Activated CD8-positive, alpha-beta memory T cell treated with anti-CD3 and anti-CD28 coated beads for 48 hours (primary cell): ENCODE measurements around the gene PYGB.

ENCODE experiments used
- DNase-seq, 3 experiments: peaks; one replicate each; pipeline ENCODE4 v3.0.0-alpha.2; 2020; ENCODE audit warnings: low read depth in 2 of 3, low spot score in 2 of 3

PYGB gene

DNA sequence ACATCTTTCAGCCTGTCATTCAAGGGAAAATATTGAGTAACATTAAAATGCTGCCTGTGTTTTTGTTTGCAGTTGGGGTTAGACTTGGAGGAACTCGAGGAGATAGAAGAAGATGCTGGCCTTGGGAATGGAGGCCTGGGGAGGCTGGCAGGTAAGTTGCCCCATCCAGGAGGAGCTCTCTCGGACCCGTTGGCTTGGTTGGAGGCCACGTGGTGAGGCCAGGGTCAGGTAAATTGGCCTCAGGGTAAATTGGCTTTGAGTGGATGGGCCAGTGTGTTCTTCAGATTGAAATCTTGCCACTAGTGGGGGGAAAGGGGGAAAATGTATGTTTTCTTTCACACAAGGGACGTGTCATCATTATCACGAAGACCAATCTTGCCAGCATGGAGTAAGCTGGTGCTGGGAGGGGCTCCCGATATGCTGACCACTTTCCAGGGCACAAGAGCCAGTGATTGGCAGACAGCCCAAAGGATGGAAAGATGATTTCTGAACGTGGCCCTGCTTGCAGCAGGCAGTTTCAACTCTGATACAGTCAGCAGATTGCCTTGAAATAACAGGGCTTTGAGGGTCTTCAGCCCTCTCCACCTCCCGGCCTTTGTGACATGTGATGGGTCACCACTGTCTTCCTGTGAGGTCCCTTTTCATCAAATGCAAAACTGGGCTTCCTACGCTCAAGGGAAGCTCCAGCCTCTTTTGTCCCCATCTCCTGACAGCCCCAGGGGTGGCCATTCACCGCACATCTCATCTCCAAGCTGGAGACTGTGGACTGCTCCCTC lies 21.4 kb downstream of the PYGB start:
- DNase-seq = no peak

DNA sequence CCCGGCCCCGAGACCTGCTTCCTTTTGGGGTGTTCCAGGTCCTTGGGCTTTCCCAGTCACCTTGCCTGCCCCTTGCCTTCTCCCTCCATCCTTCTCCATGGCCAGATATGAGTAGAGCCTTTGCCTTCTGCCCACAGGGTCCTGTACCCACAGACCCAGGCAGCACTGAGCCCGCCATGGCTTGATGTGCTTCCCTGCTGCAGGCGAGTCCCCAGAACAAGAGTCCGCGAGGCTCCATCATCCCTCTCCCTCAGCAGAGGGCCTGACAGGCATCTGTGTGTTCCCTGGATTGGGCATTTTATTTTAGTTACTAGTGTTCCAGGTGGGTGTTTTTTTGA lies 21.9 kb downstream of the PYGB start:
- no peak for DNase-seq

DNA sequence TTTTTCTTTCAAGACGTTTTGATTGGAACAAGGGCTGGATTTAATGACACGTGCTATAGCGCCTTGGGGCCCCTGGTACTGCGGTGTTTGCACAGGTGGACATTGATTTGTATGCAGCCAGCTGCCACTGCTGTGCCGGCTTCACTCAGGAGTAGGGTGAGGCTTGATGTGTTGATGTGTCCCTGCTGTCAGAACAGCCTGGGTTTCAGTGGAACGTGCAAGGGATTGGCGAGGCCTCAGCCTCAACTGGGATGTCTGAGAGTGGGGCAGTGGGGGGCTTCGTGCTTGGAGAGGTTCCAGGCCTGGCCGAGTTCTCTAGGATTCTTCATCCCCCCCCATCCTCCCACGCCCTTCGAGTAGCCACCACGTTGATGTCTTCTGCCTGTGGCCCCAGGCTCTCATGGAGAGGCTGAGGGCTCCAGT lies 23.0 kb downstream of the PYGB start:
- no peak for DNase-seq

DNA sequence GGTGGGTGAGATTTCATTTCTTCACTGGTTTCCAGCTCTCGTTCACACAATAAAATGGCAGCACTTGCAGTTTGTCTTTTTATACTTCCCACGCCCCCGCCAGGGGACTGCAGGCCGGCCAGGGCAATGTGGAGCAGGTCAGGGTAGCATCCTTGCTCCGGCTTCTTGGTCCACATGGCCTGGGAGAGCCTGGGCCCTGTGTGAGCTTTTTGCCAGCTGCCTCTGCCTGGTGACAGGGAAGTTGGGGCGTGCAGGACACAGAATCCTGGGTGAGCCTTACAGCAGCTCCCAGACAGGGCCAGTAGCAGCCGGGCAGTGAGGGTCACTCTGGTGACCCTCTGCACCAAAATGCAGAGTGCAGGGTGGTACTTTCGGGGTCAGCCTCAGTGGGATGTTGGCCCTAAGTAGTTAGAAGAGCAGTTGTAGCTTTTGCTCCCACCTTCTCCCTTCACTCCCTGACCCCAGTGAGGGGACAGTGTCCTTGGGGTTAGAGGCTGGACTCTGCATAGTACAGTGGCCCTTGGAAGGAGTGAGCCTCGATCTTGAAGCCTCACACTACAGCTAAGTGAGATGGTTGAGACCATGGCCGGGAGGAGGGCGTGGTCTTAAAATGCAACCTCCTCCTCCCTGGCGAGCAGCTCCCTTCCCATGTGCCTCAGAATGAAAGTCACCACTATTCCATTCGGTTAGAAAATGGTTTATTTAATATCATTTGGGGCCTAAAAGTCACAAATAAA lies 23.8 kb downstream of the PYGB start:
- no peak for DNase-seq

DNA sequence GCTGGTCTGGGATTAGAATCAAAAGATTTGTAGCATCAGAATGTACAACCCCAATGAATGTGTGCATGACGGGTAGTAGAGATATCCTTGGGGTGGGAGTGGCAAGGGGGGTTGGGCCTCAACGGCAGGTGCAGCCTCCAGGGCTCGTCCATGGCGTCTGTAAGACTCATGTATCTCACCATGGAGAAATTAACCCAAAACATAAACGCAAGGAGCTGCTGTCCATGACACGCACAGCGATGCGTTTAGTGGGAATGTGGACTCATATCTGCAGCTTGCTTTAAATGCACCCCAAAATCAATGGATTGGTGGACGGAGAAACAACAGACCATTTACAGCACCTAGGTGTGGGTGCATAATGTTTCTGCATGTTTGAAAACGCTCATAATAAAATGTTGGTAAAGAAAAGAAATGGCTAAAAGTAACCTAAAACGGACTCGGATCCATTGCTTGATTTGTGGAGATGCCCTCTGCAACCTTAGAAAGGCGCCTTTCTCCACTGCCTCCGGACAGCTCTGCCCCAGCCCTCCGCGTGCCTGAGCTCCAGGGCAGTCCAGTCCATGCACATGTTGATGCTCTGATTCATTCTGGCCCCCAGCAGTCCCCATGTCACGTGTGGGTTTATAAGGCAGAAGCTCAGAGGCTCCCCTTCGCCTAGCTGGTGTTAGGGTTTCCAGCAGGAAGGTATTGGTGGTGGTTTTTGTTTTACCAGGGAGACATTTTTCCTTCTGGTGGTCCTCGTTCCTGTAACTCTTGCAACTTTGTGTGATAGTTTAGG lies 24.5 kb downstream of the PYGB start:
- no peak for DNase-seq

DNA sequence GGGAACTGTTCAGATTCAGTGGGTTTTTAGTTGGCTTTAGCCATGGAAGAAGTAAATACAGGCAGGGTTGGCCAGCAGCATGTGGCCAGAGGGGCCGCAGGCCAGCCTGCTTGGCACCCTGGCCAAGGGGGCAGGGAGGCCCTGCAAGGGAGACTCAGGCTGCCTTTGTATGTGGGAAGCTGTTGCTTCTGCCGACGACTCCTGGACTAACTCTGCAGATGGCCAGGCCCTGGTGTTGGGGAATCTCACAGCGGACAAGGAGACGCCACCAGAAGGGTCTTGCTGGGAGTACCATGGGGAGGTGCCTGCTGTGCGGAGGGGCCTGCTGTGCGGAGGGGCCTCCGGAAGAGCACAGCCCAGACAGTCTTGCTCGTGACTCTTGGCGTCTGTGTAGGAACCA lies 25.2 kb downstream of the PYGB start:
- no peak for DNase-seq

DNA sequence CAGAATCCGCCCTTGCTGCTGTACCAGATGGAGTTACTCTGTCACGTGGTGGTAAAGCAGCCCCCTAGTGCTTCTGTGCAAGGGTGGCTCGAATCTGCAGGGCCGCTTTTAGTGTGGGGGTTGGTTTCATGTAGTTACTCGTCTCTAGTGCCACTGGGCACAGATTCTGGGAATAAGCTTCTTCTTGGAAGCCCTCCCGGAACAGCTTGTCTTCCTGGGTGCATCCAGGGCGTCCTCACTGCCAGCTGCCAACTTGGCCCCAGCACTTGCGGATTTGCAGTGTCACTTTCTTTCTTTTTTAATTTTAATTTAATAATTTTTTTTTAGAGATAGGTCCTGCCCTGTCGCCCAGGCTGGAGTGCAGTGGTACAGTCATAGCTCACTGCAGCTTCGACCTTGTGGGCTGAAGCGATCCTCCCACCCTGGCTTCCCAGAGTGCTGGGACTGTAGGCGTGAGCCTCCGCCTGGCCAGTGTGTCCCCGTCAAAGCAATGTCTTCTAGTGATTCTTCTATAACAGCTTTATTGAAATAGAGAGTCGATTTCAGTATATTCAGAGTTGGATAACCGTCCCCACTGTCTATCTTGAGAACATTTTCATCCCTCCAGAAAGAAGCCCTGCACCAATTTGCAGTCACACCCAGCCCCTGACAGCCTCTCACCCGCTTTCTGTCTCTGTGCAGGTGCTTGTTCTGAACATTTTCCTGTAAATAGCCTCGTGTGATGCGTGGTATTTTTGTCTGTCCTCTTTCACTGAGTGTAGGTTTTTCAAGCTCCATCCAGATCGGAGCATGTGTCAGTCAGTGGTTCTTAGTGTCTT lies 25.9 kb downstream of the PYGB start:
- no peak for DNase-seq

DNA sequence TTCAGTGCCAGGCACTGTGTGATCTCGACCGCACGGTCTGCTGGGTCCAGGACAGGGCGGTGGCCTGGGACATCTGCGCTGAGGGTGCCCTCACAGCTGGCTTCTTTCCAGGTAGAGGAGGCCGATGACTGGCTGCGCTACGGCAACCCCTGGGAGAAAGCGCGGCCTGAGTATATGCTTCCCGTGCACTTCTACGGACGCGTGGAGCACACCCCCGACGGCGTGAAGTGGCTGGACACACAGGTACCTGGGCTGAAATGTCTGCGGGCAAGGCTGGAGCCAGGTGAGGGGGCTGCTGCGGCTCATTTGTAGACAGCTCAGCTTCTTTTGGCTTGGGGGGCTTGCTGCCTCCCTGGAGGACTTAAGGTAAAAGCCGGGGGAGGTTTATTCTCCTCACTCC lies 26.6 kb downstream of the PYGB start:
- DNase-seq = no peak

DNA sequence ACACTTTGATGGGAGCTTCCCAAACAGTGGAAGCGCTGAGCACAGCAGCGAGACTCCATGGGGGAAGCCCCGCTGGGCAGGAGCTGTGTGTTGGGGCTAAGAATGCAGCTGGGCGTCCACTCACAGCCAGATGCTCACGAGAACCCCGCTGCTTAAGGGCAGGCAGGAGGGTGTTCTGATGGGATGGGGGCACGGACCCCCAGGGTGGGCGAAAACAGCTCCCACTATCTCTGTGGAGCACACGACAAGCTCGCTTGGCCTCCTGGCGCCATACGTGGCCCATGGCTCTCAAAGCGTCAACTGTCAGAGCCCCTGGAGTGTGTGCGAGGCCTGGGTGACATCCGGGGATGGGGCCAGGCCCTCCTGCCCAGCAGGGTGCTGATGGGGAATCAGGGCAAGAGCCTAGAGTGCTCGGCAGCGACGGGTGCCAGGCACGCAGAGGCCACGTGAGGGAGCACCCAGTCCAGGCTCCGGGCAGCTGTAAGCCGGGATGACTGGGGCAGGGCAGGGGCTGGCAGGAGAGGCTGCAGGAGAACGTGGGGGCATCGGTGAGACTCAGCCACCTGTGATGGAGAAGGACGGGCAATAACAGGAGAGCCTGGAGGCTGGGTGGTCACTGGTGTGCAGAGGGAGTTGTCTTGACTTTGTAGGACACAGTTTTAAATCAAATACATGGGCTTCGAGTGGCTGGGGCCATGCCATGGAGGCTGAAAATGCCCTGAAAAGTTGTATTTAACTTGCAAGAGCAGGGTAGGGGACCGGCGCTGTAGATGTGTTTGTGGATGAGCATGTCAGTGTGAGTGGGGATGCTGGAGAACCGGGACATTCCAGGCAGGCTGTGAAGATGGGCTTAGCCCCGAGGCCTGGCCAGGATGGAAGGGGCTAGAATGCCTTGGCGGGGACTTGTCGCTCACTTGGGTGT lies 27.3 kb downstream of the PYGB start:
- DNase-seq = no peak

DNA sequence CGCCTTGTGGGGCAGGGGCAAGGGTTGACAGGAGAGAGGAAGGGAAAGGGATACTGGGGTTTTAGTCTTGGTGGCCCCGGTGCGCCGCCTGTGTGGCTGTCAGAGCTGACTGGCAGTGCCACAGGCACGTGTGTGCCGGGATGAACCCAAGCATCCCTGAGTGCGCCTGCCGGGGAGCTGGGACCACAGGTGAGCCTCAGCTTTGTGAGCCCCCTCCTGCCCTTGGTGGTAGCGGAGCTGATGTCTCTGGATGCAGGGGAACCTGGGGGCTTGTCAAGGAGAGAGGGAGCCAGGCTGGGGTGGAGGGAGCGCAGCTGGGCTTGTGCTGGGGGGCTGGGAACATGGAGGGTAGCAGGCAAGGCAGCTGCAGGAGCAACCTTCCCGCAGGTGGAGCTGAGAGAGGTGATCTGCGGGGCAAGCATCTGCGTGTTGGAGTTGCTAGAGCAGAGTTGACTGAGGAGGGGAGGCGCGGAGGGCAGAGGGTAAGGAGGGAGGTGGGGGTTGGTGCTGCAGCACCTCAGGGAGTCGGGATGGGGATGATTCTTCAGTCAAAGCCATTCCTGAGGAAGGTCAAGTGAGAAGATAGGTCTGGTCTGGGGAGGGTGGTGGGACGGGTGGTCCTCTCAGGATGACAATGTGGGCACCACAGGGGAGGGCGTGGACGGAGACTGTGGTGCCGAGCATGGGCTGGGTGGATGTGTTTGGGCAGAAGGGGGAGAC lies 28.1 kb downstream of the PYGB start:
- no peak for DNase-seq

DNA sequence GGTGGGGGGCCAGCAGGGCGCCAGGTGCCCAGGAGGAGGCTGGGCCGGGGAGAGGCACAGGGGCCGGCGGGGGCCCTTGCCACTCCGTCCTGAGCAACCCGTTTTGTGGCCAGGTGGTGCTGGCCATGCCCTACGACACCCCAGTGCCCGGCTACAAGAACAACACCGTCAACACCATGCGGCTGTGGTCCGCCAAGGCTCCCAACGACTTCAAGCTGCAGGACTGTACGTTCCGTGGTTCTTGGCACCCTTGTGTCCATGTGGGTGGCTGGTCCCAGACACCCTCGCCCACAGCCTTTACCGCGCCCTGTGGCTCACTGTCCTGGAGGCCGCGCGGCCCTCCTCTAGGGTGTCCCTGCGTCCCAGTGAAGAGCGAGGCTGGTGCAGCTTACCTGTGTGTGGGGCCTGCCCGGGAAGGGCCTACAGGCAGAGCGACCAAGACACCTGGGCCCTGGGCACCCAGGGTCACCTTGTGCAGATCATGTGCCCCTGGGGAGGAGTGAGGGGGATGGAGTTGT lies 28.7 kb downstream of the PYGB start:
- no peak for DNase-seq

DNA sequence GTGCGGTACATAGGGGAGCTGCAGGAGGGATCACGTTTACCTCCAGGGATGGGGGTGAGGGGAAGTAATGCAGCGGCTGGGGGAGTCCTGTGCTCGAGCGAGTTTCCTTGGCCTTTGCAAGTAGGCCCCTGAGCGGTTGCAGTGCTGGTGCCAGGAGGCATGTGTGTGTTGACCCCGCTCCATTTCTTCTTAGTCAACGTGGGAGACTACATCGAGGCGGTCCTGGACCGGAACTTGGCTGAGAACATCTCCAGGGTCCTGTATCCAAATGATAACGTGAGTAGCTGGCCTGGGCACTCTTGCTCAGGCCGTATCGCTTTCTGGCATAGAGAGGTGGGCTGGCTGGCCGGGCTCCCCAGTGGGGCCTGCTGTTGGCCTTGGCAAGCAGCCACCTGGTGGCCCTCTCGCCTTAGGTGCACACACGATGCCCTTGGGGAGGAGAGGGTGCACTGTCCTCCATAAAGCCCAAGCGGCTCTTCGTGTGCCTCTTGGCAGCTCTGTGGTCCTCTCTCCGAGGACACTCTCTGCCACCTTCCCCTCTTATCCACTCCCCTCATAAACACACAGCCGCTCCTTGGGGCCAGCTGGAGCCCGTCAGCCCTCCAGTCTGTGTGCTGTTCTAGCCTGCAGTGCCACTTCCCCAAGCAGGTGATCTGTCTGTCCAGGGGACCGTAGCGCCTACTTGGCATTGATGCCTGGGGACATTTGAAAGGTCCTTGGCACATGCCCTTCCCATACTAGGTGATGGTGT lies 29.3 kb downstream of the PYGB start:
- no peak for DNase-seq

DNA sequence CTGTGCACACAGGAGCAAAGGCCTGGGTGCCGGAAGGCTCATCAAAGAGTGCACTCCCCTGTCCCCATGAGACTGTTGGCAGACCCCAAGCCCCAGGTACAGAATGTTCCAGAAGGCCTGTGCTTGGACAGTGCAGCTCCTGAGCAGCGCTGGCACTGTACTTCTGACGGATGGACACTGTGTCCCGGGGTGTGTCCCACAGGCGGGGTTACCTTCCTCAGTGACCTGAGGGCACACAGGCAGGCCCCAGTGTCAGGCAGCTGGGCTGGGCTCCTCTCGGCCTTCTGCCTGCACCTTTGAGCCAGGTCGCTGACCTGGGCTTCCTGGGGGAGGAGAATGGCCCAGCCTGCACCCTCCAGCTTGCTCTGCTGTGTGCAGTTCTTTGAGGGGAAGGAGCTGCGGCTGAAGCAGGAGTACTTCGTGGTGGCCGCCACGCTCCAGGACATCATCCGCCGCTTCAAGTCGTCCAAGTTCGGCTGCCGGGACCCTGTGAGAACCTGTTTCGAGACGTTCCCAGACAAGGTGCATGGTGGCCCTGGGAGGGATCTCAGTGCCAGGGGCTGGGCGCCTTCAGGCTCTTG lies 30.1 kb downstream of the PYGB start:
- DNase-seq = no peak

DNA sequence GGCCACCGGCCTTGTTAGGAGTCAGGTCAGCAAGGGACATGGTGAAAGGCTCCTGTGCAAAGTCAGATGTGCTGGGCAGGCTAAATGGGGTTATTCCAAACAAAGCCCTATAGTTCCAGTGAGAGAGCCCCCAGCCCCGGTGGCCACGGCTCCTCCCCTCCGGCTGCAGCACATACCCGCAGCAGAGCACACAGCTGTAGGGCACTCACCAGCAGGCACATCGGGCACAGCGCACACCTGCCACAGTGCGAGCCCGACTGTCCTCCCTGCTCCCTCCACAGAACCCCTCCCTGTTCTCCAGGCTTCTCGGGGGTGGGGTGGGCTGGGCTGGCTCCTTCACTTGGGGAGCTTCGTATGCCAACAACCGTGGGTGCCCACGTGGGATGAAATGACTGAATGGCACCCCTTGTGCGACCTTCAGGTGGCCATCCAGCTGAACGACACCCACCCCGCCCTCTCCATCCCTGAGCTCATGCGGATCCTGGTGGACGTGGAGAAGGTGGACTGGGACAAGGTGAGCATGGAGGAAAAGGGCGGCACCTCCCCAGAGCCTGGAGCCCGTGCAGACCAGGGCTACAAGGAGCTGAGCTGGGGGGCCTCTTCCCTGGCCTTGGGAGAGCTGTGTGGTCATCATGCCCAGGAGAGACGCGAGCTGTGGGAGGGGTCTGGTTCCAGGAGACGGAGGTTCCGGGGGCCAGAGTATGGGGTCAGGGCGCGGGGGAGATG lies 30.9 kb downstream of the PYGB start:
- no peak for DNase-seq

DNA sequence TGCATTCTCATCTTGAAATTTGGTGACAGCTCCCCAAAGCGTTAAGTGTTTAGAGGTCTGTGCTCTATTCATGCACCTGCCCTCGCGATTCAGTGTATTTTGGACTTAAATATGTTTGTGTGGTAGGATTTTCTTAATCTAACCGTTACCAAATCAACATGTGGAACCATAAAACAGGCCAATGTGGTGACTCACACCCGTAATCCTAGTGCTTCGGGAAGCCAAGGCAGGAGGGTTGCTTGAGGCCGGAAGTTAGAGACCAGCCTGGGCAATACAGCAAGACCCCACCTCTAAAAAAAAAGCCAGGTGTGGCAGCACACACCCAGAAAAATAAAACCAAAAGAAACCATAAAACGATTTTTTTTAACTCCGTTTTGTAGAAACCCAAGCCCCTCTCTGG lies 31.5 kb downstream of the PYGB start:
- DNase-seq = no peak

DNA sequence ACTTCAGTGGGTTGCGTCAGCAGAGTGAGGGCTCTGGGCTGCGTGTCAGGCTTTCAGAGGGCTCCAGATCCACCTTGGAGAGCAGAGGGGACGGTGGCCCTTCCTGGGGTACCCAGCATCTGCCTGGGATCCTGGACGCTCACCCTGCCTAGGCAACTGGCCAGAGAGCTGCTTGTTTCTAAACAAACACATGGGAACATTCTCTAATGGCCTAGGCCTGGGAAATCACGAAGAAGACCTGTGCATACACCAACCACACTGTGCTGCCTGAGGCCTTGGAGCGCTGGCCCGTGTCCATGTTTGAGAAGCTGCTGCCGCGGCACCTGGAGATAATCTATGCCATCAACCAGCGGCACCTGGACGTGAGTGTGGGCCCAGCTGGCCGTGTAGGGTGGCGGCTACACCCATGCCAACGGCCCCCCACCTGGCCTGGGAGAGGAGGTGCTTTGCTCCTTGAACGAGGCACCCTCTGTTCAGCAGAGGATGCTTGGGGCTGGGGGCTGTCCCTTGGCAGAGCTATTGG lies 32.2 kb downstream of the PYGB start:
- no peak for DNase-seq
